Activated CD4-positive, CD25-positive, alpha-beta regulatory T cell (primary cell): ENCODE data around the gene ANXA4.
"Not testable (repeated sequence)": the region's sequence is repeated elsewhere in the genome, so short reads cannot be mapped to it uniquely, and the experiment has no call there.

ENCODE experiments used
- DNase-seq, 4 experiments: peaks; one replicate each; lab custom pipeline; 2025; lab: John Stamatoyannopoulos, UW

Gene ANXA4

DNA sequence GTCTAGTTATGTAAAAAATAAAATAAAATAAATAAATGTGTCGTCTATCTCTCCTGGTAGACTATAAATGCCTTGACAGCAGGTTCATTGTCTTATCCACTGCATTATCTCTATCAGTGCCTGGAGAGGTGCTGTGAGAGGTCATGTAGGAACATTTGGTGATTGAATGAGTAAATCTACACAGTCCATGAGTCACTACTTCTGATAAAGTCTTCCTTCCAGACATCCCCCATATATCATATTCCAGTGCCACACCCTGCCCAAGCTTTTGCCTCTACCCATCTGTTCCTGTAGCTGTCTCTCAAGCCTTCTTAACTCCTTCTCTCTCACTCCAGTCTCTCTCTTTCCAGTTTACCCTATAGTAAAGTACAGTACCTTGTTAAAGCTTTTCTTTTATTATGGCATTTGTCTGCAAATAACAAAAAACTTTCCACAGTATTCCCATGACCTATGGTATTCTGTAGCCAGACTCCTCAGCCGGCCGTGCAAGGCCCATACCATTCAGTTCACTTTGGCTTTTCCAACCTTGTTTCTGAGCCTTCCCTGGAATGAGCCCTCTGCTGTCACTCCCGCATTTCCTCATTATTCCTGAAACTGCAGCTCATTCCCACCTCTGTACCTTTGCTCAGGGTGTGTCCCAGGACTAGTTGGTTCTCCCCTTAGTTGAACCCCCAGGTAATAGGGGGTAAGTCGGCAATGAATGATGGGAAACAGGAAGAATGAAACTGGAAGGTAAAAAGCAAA is 37.5 kb downstream of the ANXA4 start:
- no peak for DNase-seq

DNA sequence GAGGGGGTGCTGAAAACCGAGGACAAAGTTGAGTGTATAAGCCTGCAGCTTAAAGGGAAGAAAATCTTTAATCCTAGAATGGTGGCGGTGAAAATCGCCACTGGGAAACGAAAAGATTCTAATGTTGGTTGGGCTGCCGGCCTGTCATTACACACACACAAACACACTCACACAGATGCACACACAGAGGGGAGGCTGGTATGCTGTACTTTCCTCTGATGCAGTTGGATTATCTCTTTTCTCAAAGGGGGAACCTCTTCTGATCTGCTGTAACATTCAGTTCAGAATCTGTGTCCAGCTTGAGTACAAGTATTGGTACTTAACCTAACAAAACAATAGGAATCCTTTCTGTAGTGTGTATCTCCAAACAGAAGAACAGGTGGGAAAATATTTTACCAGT is 39.0 kb downstream of the ANXA4 start:
- no peak for DNase-seq

- DNase-seq, result no peak
These were observed 39.7 kb downstream of the ANXA4 start for GRCh38 chr2:69781321-69782248.

GRCh38 chr2:69784228-69784627 is 42.3 kb downstream of the ANXA4 start:
- no peak for DNase-seq

DNA sequence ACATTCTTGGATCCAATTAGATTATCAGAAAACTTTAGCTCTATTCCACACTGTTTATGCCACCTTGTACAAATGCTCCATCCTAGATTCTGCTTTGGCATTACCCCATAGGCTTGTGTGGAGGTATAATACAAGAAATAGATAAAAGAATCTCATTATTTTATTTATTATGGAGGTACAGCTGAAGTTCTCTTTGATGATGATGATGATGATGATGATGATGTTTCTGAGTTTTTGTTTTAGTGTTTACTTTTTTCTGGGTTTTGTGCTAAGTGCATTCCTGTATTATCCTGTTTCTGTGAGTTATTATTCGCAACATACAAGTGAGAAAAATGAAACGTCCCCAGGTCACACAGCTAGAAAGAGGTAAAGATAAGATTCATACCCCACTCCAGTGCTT is 43.4 kb downstream of the ANXA4 start:
- DNase-seq, result no peak

DNA sequence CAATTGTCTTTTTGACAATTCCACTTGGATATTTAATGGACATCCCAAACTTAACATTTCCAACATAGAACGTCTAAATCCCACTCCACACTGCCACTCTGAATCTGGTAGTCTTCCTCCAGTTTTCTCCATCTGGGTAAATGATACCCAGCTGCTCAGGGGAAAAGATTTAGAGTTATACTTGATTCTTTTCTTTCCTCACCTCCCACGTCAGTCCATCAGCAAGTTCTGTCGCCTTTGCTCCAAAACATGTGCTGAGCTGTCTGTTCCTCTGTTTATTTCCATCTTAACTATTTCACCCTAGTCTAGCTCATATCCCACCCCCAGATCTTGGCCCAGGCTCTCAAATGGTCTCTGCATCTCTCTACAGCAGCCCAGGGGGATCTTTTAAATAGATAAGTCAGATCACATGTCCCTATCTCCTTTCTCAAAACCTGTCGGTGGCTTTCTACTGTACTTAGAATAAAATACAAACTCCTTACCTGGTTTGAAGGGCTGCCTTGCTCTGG is 44.2 kb downstream of the ANXA4 start:
- no peak for DNase-seq

- DNase-seq, result no peak
These were observed 47.3 kb downstream of the ANXA4 start for GRCh38 chr2:69789175-69789721.

- no peak for DNase-seq
These were observed 48.1 kb downstream of the ANXA4 start for GRCh38 chr2:69789772-69790600.

DNA sequence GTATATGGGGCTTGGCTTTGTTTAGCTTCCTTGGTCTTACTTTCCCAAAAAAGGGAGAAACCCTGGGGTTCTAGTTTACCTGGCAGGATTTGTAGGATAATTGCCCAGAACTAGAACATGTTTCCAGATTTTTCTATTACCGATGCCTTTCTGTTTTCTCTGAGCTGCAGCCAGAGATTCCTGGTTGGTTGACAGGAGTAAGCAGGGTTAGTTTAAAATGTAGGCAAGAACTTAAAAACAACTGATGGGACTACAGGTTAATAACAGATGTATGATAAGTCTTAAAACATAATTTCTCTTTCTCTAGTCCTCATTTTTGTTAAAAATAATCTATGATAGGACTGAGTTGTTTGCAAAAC is 48.6 kb downstream of the ANXA4 start:
- DNase-seq, result no peak

DNA sequence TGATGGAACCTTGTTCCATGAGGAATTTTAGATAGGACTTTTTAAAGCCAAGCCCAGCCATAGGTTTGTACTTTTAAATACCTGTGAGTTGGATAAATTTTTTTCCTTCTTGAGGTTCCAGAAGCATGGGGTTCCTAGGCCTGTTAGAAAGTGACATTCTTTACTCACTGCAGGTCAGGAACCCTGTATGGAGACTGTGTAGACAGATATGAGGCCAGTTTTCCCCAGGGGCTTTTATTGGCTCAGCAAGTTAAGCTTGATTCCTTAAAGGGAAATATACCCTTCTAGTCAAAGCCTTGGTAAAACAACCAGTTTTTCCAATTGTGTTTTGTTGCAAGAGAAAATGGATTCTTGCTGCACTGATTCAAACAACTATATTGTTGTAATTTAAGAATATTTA is 49.1 kb downstream of the ANXA4 start:
- no peak for DNase-seq

- no peak for DNase-seq
These were observed 54.2 kb downstream of the ANXA4 start for GRCh38 chr2:69796174-69796573.

GRCh38 chr2:69797235-69797634 is 55.3 kb downstream of the ANXA4 start:
- DNase-seq, result no peak

DNA sequence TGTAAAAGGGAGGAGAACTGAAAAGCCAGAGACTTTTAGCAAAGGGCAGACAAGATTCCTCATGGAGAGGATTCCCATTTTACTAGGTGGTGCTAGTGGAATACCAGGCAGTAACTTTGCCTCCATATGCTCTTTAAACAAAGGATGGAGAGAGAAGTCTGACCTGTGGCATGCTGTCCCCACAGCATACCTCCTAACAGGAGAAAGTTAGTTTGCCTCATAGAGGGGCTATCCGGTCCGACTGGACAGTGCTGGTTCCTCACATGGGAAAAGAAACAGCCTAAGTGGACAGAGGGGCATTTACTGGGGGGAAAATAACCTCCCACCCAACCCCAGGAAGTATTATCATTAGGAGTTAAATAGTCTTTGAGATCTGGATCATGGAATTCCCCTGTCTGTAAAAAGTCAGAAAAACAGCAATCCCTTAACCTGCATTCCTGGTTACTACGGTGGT is 55.9 kb downstream of the ANXA4 start:
- DNase-seq, result no peak

- no peak for DNase-seq
These were observed 56.5 kb downstream of the ANXA4 start for GRCh38 chr2:69798290-69798908.

DNA sequence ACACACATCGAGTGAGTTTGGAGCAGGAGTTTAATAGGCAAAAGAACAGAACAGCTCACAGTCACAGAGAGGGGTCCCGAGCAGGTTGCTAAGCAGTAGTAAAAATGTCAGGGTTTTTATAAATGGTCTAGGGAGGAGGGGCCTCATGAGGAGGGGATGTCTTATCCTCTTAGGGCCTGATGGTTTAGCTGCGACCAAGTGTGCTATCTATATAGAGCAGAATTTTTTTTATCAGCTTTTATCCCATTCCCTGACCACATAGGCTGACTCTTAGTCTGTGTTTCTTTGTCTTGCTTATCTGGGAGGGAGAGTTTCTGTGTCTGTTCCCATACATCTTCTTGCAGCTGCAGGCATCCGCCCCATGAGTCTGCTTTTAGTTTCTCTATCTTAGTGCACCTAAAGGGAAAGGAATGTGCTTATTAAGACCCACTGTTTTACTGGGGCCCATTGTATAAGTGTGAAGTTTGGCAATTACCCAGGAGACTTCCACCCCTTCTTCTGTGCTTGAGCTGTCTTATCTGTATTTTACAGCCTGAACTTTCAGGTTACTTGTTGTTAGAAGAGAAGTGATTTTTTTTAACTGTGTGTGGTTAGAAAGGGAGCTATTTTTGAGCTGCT is 57.1 kb downstream of the ANXA4 start:
- DNase-seq, result no peak

- no peak for DNase-seq
These were observed 59.9 kb downstream of the ANXA4 start for GRCh38 chr2:69801745-69802290.

GRCh38 chr2:69802781-69803367 is 60.9 kb downstream of the ANXA4 start:
- DNase-seq, result not testable (repeated sequence)

DNA sequence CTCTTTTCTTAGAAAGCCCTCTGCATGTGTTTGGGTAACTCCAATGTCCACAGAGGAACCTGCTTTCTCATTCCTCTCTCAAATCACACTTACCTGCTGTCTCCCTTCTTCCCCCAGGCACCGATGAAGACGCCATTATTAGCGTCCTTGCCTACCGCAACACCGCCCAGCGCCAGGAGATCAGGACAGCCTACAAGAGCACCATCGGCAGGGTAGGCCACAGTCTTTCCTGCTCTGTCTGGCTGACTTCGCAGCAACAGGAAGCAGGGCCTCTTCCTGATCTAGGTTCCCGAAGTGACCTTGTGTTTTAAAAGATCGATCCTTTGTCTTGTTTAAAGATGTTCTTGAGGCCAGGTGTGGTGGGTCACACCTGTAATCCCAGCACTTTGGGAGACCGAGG is 62.5 kb downstream of the ANXA4 start:
- no peak for DNase-seq

DNA sequence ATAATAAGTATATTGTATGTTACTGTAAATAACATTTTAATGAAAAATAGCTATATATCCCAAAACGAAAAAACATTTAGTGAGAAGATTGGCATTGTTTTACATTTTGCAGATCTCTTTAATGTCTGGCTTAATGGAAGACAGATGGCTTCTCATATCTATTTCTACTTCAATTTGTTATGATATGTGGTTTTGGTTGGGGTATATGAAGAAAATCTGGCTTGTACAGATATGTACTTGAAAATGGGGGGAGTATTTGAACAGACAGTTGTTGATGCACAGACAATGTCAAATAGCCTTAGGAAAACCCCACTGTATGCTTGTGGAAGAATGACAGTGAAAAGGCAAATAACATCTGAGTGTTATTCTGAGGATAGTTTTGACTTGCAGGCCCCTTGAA is 64.0 kb downstream of the ANXA4 start:
- no peak for DNase-seq
